Raji (cell line): ENCODE measurements around the gene TSPOAP1.

Experiments
- POLR2A ChIP-seq: IDR thresholded peaks from 2 replicates; pipeline ENCODE4 v1.6.1; 2011; ENCODE audit warnings: low read depth, low read length, control low read depth; ENCODE audit not compliant: insufficient read depth

The TSPOAP1 gene

GRCh38 chr17:58319173-58320162 is 9.1 kb downstream of the TSPOAP1 start:
- no peak for TF ChIP-seq POLR2A

GRCh38 chr17:58318627-58319172 is 9.9 kb downstream of the TSPOAP1 start:
- TF ChIP-seq POLR2A = no peak

- no peak for TF ChIP-seq POLR2A
These were observed 10.5 kb downstream of the TSPOAP1 start for GRCh38 chr17:58318065-58318481.

GRCh38 chr17:58317421-58318064 is 11.1 kb downstream of the TSPOAP1 start:
- no peak for TF ChIP-seq POLR2A

GRCh38 chr17:58316260-58316960 is 12.2 kb downstream of the TSPOAP1 start:
- no peak for TF ChIP-seq POLR2A

- no peak for TF ChIP-seq POLR2A
These were observed 12.8 kb downstream of the TSPOAP1 start for GRCh38 chr17:58315750-58316149.

- no peak for TF ChIP-seq POLR2A
These were observed 13.3 kb downstream of the TSPOAP1 start for GRCh38 chr17:58315281-58315711.

GRCh38 chr17:58314706-58315015 is 13.9 kb downstream of the TSPOAP1 start:
- no peak for TF ChIP-seq POLR2A

- no peak for TF ChIP-seq POLR2A
These were observed 14.5 kb downstream of the TSPOAP1 start for GRCh38 chr17:58313815-58314705.

- TF ChIP-seq POLR2A = no peak
These were observed 15.8 kb downstream of the TSPOAP1 start for GRCh38 chr17:58312829-58313228.

- no peak for TF ChIP-seq POLR2A
These were observed 16.5 kb downstream of the TSPOAP1 start for GRCh38 chr17:58312021-58312630.

- TF ChIP-seq POLR2A = no peak
These were observed 17.1 kb downstream of the TSPOAP1 start for GRCh38 chr17:58311429-58311894.

GRCh38 chr17:58310511-58311428 is 17.8 kb downstream of the TSPOAP1 start:
- TF ChIP-seq POLR2A = no peak

GRCh38 chr17:58309918-58310259 is 18.7 kb downstream of the TSPOAP1 start:
- no peak for TF ChIP-seq POLR2A
